HG02571 (cell line): ENCODE data around the gene SRD5A1.

Experiments used
- ATAC-seq: cut with Tn5 transposase; IDR thresholded peaks from one replicate; pipeline ENCODE4 v1.9.1; 2021; ENCODE audit warnings: mild to moderate bottlenecking, moderate library complexity; ENCODE audit not compliant: unreplicated experiment

The SRD5A1 gene, protein sequence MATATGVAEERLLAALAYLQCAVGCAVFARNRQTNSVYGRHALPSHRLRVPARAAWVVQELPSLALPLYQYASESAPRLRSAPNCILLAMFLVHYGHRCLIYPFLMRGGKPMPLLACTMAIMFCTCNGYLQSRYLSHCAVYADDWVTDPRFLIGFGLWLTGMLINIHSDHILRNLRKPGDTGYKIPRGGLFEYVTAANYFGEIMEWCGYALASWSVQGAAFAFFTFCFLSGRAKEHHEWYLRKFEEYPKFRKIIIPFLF

DNA sequence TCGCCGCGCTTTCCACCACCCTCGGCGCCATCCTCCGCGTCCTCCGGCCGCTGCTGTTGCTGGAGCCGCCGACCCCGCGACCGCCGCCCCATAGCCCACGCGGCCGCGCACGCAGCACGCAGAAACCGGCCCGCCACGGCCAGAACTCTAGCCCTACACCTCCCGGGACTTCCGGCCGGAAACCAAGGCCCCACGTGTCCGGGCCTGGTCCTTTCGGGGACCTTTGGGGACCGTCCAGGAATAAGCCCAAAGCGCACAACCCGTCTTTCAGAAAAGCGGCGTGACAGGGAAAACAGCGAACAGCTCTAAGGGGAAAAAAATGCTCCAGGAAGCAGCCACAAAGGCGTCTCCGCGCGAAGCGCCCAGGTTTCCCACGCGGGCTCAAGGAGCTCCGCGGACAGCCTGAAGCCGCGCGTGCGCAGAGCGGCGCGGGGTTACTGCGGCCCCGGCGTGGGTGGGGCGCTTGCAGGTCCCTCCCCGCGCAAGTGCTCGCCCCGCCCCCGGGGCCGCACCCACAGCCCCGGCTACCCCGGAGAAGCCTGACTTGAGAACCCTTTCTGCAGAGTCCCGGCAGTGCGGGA lies at the start of gene SRD5A1, which contains the start of gene NSUN2:
Gene SRD5A1 (plus strand): TSS at position 553 of the 581 bp plus-strand sequence. CDS start 137 bp downstream, outside the sequence.
Gene NSUN2 (minus strand): TSS at position 157 of the 581 bp plus-strand sequence. CDS start 65 bp downstream, at position 92.
- ATAC-seq, result peak; percentile 85

DNA sequence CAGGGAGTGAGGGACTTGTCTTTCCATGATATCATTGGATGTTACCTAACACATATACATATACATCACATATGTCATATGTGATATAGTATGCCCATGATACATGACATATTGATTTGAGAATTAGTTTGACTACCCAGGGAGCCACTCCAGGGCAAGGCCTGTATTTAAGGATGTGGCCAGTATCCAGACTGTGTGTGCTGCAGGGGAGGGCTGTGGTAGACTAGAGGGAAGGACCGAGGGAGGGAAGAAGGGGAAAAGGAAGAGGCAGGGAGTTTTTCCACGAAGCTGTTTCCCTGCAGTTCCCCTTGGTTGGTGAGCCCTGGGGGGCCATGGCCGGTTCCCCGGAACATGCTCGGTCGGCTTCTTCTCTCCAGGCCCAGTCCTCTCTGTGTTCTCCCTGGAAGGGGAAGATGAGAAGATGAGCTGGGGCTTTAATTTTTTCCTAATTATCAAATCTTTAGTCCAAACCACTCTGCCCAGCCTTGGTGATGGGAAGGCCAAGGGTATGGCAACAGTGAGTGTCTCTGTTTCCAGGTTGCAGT lies 49.1 kb upstream of the SRD5A1 start:
- no peak for ATAC-seq

- no peak for ATAC-seq
Measured at GRCh38 chr5:6584727-6585126, 48.5 kb upstream of the SRD5A1 start.

DNA sequence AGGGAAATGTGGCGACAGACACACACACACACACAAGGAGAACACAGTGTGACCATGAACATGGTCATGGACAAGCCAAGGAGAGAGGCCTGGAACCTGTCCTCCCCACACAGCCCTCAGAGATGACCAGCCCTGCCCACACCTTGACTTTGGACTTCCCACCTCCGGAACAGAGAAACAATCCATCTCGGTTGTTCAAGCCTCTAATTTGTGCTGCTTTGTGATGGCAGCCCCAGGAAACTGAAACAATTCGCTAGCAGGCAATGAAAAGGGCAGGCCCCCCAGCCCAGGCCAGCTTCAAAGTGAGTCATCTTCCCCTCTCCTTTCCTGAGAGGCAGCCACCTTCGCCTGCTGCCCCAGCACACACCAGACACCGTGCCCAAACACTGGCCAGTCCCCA lies 48.1 kb upstream of the SRD5A1 start:
- ATAC-seq, result no peak

DNA sequence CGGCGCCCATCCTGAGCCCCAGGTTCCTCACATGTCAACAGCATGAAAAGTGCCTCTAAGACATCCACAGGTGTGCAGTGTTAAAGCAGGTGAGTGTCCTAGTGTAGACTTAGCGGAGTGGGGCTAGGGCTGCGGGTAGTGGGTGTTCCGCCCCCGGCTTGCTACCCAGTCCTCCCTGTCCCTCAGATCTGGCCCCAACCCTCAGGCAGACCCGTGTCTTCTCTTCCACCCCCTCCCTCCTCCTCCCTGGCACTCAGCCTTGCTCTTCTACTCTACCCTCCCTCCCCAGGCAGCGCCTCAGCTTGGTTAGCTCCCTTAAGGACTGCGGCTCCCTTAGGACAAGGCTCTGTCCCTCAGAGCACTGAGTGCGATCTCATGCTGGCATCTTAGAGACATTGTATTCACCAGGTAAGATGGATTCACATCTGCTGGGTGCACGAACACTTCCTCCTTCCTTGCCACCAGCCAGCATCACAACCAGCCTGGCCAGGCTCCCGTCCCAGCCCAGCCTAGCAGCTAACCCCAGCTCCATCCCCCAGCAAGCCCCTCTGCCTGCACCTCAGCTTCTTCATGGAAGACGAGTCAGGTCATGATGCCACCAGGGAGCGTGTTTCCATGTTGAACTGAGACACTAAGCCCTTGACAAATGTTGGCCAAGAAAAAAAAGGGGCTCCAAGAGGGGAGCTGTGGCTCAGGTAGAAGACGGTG lies 47.1 kb upstream of the SRD5A1 start:
- ATAC-seq, result no peak

DNA sequence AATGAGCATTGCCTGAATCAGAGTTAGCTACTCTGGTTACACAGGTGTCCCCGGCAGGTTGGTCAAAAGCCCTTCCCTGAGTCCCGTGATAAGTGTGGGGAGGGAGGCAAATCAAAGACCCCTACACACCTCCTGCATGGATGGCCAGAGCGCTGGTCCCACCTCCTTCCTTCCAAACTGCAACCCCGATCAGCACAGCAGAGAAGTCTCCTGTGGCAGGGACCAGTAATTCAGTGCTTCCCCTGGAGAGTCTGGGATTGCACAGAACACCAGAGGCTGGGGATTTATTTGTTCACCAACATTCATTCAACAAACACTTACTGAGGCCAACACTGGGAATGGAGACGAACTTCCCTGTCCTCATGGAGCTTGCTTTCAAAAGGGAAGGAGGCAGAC lies 46.6 kb upstream of the SRD5A1 start:
- no peak for ATAC-seq

GRCh38 chr5:6587171-6587570 lies 46.1 kb upstream of the SRD5A1 start:
- ATAC-seq, result no peak

DNA sequence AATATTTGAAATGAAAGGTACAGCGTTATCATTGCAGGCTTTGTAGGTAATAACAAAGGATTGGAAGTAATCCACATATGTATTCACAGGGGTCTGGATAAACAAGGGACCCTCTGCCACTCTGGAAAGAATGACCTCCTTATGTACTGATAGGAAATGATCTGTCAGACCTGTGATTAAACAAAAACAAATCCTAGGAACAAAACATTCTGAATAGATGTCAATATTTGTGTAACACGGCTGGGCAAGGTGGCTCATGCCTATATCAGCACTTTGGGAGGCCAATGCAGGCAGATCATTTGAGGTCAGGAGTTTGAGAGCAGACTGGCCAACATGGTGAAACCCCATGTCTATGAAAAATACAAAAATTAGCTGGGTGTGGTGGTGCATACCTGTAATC lies 42.7 kb upstream of the SRD5A1 start:
- ATAC-seq, result no peak

GRCh38 chr5:6591671-6592288 lies 41.5 kb upstream of the SRD5A1 start:
- ATAC-seq, result no peak

DNA sequence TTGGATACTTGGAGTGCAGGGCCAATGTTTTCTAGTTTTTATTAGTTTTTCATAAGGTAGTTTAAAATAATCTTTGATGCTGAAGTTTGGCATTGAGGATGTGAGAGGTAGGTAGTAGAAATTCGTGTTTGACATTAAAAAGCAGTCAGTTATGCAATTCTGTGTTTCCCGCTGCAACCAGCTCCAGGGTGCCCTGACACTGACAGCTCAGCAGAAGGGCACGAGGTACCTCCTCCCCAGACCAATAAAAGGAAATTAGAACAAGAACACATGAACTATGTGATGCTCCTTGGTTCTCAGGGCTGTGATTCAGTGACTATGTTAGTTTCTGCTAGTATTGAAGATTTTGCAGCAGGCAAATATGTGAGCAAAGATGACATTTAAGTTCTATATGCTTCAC lies 40.6 kb upstream of the SRD5A1 start:
- no peak for ATAC-seq

GRCh38 chr5:6593148-6594016 lies 39.9 kb upstream of the SRD5A1 start:
- no peak for ATAC-seq

DNA sequence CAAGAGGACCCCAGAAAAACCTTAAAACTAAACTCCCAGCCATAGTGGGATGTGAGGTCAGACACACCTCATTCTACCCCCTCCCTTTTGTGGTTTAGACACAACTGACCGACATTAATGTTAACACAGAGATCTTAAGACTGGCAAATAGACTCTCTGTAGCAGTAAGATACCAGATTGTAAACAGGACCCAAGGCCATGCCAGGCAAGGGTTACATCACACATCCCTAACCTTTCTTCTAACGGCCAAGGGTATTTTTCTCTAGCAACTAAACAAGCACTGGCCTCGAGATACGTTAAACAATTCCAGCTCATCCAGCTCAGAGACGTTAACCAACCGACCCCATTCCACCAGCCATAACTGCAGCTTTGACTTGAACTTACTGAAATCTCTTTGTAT lies 39.2 kb upstream of the SRD5A1 start:
- ATAC-seq, result no peak

DNA sequence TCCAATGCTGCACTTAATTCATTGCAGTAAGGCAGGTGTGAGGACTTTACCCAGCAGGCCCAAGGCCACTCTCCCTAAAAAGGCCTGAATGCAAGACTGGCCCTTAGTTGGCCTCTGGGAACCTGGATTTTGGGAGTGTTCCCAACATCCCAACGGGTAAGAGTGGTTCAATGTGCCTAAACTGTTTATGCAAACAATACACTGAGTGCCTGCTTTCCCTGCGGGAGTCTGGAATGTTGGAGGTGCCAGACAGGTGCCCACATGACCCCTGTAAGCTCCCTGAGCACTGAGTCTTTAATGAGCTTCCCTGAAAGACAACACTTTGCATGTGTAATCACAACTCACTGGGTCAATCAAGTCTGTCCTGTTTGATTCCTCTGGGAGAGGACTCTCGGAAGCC lies 37.8 kb upstream of the SRD5A1 start:
- ATAC-seq, result no peak

GRCh38 chr5:6596388-6596787 lies 36.9 kb upstream of the SRD5A1 start:
- no peak for ATAC-seq

GRCh38 chr5:6597557-6597956 lies 35.7 kb upstream of the SRD5A1 start:
- ATAC-seq, result no peak

DNA sequence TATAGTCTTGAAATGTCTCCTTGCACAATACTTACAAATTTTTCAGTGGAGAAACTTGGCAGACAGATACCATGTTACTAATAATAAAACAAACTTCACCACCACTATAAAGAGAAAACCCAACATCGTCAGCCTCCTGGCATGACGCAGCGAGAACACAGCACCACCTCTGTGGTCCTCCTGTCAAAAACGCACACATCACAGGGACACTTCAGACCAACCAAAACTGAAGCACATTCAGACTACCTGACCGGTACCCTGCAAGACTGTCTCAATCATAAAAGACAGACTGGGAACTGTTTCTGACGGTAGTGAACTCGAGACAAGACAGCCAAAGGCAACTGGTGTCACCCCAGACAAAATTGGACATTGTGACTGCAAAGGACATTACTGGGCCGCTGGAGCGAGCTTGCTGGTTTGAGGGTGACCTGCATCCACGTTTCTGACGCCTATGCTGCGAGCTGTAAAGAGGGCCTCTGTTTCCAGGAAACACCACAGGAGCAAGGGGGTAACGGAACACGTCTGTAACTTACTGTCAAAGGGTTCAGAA lies 34.8 kb upstream of the SRD5A1 start:
- ATAC-seq, result no peak

GRCh38 chr5:6599739-6600138 lies 33.5 kb upstream of the SRD5A1 start:
- ATAC-seq, result no peak

DNA sequence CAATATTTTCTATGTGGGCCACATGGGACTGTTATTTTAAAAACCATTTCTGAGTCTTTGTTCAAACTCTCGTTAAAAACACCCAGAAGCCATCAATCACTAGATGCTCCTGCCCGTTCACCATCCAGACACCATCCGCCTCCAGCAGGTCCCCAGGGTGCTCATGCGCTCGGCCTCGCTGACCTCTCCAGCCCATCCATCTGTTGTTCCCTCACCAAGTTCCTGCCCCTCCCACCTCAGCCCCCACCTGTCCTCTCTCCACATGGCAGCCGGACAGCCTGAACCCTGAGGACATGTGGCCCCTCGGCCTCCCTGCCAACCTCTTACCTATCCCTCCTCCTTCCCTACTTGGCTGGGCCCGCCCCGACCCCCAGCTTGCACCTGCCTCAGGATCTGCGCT lies 32.0 kb upstream of the SRD5A1 start:
- no peak for ATAC-seq

DNA sequence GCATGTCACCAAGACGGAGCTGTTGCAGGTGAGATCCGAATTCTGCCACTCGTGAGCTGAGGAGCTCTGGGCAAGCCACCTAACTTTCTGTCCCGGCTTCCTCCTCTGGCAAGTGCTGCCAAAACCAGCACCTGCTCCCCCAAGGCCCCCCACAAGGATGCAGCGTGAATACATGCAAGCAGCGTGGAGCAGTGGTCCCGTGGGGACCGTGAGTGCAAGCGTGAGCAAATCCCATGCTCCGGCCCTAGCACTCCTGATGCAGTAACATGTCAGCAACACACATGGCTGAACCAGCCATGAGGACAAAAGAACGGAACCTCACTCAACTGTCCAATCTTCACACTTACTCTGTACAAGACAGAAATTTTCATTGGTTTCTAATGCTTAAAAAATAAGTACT lies 31.4 kb upstream of the SRD5A1 start:
- no peak for ATAC-seq

GRCh38 chr5:6602441-6602840 lies 30.8 kb upstream of the SRD5A1 start:
- no peak for ATAC-seq
